Choroid plexus epithelial cell (primary cell): ENCODE measurements around the gene SPPL2C.

Source experiments
- DNase-seq: peaks from one replicate; pipeline ENCODE4 v3.0.0-alpha.2; 2010; ENCODE audit warnings: low read depth
- H3K4me3 ChIP-seq: 2 replicates; pipeline ENCODE4 v1.5.1; 2011; ENCODE audit warnings: low read depth, mild to moderate bottlenecking, control low read depth, low read length, moderate library complexity
- TF ChIP-seq, protein P1 (sequence below): conservative IDR thresholded peaks from 2 replicates; pipeline ENCODE4 v1.5.1; 2011; ENCODE audit warnings: low read depth, mild to moderate bottlenecking, control low read depth, inconsistent platforms, low read length, moderate library complexity

Gene SPPL2C

DNA sequence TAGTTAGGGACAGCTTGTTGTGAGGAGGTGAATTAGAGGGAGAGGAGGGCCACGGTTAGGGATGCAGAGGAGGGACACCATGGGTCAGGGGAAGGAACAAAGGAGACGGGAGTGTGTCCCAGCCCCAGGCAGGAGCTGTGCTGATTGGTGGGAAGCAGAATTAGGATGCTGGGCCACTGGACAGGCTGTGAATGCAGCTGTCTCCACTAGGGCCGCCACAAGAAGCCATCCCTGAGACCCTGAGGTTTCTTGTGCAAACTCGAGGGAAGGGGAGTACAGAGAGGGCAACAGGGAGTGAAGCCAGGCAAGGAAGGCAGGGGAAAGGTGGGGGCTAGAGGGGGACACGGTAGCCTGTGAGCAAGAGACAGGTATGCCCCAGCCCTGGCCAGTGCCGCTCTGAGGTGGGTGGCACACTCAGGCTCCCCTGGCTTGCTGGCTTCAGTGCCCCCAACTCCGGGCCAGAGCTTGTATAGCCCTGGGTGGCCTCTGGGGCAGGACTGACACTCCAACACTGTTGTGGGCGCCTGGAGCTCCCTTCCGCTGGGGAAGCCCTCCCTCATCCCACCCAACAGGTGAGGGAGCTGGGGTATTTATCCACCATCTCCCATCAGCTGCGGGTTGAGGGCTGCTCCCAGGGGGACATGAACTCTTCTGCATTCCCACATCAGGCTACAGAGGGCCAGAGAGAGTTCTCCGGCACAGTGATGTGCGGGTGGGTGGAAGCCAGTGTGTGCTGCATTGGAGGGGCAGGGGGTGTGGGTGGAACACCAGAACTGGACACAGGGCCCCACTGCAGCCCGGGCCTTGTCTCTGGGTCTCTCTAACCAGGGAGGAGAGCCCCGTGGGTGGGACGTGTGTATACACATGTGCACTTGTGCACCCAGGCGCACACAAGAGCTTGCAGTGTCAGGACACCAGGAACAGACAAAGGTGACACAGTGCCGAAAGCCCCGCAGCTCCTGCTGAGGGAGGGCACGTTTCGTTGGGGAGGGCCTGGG is 8.3 kb upstream of the SPPL2C start:
- no peak overlapping the region for H3K4me3 ChIP-seq
- TF ChIP-seq, protein P1, sequence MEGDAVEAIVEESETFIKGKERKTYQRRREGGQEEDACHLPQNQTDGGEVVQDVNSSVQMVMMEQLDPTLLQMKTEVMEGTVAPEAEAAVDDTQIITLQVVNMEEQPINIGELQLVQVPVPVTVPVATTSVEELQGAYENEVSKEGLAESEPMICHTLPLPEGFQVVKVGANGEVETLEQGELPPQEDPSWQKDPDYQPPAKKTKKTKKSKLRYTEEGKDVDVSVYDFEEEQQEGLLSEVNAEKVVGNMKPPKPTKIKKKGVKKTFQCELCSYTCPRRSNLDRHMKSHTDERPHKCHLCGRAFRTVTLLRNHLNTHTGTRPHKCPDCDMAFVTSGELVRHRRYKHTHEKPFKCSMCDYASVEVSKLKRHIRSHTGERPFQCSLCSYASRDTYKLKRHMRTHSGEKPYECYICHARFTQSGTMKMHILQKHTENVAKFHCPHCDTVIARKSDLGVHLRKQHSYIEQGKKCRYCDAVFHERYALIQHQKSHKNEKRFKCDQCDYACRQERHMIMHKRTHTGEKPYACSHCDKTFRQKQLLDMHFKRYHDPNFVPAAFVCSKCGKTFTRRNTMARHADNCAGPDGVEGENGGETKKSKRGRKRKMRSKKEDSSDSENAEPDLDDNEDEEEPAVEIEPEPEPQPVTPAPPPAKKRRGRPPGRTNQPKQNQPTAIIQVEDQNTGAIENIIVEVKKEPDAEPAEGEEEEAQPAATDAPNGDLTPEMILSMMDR: no peak
- no peak for DNase-seq

DNA sequence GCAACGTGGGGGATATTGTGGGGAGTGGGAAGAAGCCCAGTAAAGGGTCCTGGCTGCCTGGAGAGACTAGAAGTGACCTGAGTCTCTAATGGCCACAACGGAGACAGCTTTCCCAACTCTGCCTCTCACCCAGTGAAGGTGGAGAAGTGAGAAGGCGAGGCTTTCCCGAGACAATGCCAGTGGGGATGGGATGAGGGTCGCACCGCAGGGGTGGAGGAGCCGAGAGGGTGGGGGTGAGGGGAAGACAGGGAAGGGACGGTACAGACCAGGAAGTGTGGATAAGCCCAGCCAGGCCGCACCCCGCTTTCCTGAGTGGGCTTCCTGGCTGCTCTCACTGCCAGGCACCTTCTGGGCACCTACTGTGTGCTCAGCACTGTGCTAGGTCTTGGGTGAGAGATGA is 7.5 kb upstream of the SPPL2C start:
- TF ChIP-seq, protein P1: no peak
- no peak overlapping the region for H3K4me3 ChIP-seq
- DNase-seq: no peak

DNA sequence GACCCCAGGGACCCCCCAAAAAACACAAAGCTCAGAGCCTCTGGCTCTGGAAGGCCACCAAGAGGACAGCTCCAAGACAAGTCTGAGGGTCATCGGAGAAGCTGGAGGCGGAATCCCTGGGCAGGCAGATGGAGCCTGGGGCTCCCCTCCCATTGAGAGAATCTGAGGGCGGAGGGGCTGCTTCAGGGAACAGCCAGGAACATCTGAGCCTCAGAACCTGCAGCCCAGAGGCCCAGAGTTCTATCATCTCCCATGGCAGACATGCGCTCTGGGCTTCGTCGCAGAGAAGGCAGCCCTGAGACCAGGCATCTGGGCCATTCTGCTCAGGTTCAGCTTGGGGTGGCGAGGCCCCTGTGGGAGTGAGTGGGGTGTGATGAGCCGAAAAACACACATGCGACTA is 7.1 kb upstream of the SPPL2C start:
- no peak overlapping the region for H3K4me3 ChIP-seq
- TF ChIP-seq, protein P1: no peak
- no peak for DNase-seq

DNA sequence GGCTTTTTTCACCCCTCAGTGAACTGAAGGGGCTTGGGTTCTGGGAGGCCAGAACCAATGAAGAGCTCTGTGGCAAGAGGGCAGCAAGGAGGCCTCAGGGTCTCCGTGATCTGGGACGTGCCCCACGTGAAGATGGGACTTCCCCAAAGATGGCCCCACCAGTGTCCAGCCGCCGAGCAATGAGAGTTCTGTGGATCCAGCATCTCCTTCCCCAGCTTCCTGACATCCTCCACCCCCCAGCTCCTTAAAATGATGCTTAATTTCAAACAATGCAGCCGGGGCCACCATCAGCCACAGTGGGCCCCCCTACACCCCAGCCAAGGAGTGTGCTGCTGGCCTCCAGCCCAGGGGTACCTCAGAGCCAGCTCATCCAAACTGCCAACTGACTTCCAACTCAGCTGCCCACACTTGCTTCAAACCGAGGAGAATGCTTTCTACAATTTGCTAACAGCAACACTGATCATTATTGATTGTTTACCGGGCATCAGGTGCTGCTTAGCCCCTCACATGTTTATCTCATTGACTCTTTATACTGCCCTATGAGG is 5.9 kb upstream of the SPPL2C start:
- TF ChIP-seq, protein P1: no peak
- no peak overlapping the region for H3K4me3 ChIP-seq
- no peak for DNase-seq

DNA sequence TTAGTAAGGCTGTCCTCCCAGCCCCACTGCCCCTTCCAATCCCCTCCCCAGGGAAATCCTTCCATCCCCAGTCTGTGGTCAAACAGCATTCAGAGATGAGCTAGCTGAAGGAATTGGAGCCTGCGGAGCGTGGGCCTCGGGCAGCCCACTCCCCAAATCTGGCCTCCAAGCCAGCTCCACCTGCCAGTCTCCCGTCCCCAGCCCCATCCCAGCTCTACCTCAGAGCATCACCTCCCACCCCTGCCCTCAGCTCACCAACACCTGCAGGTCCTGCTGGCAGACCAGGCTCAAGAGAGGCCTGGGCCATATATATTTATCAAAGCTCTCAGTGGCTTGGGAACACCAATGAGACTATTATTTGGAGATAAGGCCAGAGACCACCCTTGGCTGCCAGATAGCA is 5.2 kb upstream of the SPPL2C start:
- no peak for DNase-seq
- TF ChIP-seq, protein P1: no peak
- no peak overlapping the region for H3K4me3 ChIP-seq

DNA sequence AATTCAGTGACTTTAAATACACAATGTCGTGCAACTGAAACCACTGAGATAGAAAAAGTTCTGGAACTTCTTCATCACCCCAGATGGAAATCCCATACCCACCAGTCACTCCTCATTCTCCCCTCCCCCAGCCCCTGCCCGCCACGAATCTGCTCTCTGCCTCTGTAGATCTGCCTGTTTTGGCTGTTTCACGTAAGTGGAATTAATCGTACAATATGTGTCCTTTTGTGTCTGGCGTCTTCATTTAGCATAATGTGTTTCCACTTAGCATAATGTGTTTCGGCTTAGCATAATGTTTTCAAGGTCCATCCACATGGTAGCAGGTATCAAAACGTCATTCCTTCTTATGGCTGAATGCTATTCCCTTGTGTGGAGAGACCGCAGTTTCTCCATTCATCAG is 3.5 kb upstream of the SPPL2C start:
- DNase-seq: no peak
- H3K4me3 ChIP-seq: no peak overlapping the region
- TF ChIP-seq, protein P1: no peak
